ENCODE results near the gene ALG14.

Gene ALG14

DNA sequence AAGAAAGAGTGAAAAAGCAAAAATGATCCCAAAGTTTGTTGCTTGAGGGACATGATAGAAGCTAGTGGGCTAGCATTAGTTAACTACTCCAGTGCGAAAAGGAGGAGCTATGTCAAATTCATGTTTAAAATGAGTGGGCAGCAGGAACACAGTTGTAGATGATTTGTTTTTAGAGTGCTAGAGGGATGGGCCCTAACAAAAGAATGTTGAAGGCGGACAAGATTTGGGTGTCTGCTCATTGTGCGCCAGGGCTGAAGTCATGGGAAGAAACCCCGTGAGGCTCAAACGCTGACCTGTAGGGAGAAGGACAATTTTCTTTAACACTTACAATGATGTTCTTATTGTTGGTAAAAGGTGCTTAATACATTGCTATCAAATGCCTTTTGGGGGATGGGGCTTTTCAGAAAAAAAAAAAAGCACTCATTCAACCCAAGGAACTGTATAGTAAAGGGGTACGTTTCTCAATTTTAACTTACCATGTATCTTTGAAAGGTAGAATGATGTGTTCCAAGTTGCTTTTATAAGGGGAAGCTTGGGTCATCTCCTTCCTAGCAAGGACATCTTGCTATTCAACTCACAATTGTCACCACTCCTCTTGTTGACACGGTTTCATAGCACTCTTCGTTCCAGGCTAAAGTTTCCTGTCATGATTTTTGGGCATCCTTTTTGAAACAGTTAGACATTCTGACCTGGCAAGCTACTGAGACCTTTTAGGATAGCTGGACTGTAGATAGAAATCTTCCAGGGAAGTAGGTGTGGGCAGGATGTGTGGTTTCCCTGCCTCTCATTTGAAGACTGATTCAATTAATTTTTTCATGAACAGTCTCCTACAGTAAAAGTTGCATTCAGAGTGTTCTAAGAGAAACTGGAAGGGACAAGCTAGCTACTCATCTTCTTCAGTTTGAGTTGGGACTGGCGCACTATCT lies 92.8 kb downstream of the ALG14 start:
- DNase-seq = no peak

DNA sequence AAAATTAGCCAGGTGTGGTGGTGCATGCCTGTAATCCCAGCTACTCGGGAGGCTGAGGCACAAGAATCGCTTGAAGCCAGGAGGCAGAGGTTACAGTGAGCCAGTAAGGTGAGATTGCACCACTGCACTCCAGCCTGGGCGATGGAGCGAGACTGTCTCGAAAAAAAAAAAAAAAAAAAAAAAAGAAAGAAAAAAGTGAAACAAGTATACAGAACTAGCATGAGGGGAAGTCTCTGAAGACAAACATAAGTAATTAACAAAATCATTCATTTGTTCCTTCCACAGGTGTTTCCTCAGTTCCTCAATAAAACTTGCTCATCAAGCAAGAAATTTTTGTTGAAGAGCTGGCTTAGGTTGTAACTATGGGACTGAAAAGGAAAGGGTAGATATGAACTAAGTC lies 93.6 kb downstream of the ALG14 start:
- no peak for DNase-seq

DNA sequence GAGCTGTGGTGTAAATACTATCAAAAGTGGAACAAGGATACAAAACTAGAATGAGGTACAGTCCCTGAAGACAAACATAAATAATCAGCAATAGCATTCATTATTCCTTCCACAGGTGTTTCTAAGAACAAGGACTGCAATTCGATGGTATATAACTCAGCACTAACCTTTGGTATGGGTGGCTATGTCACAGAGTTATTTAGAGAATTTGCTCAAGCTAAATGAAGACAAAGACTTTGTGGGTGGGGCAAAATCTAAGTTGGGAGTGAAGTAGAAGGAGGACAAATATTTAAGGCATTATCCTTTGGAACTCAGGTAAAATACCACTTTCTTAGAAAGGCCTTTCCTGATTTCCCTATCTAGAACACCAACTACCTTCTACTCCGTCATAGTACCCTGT lies 94.3 kb downstream of the ALG14 start:
- DNase-seq = no peak

DNA sequence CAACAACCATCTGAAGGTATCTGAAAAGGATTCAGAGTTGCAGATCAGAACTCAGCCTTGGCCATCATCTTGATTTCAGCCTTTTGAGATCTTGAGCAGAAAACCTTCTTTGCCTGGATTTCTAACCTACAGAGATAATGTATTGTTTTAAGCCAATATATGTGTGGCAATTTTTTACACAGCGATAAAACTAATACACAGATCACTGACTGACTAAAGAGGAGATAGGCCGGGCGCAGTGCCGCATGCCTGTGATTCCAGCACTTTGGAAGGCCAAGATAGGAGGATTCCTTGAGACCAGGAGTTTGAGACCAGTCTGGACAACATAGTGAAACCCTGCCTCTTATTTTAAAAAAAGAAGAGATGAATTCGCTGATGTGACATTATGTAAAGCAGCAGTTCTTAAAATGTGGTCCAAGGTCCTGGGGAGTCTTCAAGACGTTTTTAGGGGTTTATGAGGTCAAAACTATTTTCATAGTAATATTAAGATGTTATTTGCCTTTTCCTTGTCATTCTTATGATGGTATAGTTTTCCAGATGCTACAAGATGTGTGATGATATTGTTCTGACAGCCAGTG lies 95.7 kb downstream of the ALG14 start:
- DNase-seq = no peak

DNA sequence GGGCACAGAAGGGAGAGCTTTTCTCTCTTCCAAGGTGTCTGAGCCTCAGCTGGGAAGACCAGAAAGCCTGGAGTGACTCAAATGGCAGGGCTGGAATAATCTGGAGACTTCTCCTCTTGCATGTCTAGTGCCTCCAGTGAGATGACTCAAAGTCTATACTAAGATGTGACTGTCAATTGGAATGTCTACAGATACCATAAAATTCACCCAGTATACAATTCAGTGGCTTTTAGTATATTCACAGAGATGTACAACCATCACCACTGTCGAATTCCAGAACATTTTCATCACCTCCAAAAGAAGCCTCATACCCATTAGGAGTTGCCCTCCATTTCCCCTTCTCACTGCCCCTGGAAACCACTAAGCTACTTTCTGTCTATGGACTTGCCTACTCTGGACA lies 97.9 kb downstream of the ALG14 start:
- DNase-seq = no peak

DNA sequence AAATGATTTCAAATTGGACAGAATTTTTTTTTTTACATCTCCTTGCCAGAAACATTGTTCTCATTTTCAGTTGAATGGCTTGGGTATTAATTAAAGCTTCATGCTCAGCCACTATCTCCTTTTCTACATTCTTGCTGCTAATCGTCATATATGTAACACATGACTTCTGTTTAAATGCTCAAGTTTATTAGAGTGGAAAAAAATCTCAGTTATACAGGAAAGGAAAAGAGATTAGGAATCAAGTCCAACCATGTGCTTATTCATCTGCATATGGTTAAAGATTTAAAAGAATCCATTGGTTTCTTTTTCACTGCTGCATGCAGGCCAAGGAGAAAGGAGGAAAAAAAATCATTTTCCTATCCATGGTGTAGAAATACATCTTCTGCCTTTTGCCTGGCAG lies 98.5 kb downstream of the ALG14 start:
- DNase-seq = no peak

DNA sequence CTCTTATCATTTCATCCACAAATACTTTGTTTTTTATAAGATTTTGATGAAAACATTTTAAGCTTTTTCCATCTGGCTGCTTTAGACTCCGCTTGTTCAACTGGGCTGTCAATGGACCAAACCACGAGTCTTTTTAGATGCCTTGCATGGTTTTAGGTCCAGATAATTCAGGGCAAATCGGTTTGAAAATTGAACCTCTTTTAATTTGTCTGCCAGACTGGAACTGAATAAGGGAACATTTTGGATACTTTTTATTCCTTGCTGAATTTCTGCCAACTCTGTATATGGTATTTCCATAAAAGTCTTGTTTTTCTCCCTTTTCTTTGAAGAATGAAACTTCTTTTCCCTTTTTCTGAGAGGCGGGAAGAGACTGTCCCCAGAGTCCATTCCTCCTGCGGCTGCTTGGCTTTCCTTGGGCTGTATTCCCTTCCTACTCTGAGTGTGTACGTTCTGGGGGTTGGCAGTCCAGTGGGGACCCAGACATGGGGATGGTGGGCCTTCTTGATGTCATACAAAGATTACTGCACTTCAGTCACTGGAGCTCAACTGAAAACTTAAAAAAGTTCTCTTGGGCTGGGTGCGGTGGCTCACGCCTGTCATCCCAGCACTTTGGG lies 99.3 kb downstream of the ALG14 start:
- DNase-seq = no peak

DNA sequence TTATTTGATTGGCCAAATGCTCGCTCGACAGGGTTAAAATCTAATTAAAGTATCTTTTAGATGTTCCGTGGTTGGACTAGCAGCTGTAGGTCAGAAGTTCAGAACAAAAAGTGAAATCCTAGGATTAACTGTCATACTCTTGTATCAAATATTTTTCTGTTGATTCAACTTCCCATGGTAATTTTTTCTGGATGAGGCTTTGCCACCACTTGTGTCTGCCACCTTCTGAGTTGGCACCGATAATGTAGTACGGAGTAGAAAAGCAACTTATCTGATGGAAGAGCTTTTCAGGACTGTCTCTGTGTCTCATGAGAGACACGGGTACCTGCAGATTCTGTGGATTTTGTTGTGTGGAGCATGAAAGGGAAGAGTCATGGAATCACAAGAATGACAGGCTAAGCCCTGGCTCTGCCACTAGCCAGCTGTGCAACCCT lies 101.2 kb downstream of the ALG14 start:
- no peak for DNase-seq

DNA sequence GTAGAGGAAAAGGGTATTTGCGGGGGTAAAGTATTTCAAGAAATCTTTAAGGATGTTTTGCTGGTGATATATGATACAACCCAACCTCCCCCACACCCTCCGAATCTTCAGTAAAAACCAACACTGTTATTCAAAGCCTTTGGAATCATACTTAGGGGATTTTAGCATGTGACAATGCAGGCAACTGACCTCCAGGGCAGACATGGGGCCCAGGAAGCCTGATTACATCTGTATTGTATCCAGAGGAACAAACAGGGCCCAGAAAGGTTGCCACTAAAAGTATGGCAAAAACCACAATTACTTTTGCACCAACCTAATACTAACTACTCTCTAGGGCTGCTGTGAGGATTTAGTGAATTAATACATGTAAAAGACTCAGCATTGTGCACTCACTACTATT lies 102.0 kb downstream of the ALG14 start:
- no peak for DNase-seq

DNA sequence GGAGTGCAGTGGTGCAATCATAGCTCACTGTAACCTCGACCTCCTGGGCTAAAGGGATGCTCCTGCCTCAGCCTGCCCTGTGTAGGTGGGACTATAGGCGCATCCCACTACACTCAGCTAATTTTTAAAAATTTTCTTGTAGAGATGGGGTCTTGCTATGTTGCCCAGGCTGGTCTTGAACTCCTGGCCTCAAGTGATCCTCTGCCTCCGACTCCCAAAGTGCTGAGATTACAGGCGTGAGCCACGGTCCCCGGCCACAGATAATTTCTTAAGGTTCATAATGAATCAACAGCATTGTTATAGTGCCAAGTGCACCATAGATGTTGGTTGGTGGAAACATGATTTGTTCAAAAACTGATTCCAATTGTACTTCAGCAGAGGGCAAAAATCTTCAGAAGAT lies 103.6 kb downstream of the ALG14 start:
- DNase-seq = no peak

DNA sequence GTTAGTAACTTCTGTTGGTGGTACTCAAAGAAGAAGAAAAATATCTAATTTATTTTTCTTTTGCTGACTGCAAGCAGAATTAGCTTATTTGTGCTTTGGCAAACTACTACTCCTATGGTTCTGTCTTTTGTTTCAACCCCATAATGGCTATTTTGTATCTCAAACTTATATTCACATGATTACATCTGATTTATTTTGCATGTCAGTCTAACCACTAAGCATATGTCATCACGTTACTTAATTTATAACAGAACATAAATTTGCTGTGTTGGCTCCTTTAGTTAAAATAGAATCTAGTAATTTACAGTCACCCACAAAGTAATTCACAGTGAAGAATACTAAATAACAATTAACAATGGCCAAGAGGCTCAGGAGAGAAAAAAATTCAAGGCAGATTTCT lies 106.7 kb downstream of the ALG14 start:
- no peak for DNase-seq

DNA sequence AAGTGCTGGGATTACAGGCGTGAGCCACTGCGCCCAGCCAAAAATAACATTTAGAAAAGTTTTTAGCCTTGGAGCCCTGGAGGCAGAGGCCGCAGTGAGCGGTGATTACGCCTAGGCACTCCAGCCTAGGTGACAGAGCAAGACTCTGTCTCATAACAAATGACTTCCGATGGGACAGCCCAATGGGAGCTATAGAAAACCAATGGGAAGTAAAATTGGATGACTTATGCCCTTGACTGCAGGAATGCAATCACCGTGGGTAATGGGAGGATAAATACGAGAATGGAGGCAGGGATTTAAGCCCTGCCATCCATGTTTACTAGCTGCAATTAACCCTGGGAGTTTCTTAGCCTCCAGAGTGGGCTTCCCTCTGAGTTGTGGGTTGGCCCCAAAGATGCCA lies 108.9 kb downstream of the ALG14 start:
- no peak for DNase-seq

DNA sequence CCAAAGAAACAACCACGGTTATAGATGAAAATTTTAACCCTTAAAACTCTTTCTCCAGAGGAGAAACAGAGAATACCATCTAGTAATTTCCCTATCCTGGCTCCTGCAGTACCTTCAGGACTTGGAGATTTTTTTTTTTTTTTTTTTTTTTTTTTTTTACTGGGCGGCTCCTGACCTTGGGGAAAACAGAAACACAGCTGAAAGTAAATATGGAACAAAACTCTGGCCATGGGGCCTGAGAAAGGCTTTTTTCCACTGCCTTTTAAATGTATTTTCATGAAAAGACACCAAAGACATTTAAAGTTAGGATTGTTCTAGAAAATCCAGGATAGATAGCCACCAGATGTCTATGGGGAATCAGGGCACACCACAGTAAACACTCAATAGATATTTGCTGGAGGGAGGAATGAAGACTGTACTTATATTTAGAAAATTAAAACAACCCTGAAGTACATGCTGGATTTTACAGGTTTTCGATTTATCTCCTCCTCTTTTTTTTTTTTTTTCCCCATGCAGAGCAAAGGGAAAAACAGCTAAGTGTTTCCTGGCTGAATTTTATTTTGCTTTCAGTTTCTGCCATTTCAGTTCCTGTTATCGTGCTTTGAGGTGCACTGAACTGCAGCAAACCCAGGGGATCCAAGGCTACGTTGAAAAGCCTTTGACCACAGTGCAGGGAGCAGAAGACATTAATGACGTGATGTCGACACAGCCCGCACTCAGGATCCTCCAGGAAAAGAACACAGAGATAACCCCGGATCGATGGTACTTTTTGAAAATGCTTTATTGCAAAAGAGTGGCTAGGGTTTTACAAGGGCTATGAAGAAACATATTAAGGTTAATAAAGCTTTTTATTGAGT lies 110.1 kb downstream of the ALG14 start:
- DNase-seq = peak; percentile 28 to 47

DNA sequence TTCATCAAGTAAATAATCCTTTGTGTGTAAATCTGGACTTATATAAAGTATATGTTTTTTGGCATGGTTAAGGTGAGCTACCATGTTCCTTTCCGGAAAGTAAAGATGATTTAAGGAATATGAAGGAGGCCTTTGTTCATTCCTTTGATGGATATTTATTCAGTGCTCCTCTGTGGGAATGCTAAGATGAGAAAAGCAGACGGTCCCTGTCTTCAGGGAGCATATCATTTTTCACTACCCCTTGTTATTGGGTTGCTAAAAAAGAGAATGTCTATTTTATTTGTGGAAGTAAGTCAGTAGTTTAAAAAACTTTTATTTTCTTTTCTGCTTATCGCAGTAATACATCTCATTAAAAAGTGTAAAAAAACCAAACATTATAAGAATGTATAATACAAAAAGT lies 110.8 kb downstream of the ALG14 start:
- no peak for DNase-seq

DNA sequence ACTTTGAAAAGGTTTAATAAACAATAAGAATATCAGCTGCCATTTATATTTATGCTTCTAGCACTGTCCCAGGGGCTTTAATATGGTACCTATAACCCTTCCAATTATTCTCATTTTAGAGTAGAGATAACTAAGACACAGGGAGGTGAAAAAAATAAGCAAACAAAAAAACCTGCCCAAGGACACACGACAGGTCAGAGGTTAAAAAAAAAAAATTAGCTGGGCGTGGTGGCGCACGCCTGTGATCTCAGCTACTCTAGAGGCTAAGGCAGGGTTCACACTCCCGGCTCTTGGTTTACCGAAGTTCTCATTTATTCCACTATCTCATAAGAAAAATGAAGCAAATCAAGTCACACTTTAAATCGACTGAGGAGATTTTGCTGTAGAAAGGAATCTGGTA lies 111.2 kb downstream of the ALG14 start:
- DNase-seq = no peak

DNA sequence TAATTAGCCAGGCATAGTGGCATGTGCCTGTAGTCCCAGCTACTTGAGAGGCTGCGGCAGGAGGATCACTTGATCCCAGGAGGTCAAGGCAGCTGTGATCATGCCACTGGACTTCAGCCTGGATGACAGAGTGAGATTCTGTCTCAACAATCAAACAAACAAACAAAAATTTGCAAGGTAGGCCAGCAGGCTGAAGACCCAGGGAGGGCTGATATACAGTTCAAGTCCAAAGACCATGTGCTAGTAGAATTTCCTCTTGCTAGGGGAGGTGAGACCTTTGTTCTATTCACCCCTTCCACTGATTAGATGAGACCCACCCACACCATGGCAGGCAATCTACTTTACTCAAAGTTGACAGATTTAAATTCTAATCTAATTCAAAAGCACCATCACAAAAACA lies 114.7 kb downstream of the ALG14 start:
- no peak for DNase-seq

DNA sequence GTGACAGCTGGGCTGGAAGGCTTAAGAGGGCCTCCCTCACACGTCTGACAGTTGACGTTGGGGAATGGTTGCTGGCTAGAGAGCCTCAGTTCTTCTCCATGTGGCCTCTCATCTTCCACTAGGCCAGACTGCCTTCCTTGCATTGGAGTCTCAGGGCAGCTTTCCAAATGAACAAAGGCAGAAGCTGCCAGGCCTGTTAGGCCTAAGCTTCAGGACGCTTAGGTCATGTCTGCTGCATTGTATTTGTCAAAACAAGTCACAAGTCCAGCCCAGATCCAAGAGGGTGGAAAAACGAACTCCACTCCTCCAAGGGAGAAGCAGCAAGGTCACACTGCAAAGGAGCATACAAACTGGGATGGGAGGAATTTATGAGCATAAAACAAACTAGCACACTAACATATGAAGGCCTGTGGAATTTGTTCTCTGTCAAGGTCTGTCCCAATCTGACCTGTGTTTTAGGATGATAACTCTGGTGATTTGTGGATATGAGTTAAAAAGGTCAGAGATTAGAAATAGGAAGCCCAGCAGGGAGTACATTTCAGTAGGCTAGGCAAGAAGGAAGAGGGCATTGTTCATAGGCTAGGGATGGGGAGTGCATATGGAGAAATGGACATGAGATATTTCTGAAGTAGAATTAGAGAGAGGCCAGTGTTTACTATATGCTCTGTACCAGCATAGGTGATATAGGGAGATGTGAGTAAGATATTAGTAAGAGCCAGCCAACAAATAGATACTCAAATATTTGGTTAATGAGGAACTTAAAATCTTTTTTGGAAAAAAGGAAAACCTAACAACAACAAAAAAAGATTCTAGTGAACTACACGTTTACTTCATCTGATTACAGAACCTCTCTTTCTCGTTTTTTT lies 116.8 kb downstream of the ALG14 start:
- DNase-seq = no peak

DNA sequence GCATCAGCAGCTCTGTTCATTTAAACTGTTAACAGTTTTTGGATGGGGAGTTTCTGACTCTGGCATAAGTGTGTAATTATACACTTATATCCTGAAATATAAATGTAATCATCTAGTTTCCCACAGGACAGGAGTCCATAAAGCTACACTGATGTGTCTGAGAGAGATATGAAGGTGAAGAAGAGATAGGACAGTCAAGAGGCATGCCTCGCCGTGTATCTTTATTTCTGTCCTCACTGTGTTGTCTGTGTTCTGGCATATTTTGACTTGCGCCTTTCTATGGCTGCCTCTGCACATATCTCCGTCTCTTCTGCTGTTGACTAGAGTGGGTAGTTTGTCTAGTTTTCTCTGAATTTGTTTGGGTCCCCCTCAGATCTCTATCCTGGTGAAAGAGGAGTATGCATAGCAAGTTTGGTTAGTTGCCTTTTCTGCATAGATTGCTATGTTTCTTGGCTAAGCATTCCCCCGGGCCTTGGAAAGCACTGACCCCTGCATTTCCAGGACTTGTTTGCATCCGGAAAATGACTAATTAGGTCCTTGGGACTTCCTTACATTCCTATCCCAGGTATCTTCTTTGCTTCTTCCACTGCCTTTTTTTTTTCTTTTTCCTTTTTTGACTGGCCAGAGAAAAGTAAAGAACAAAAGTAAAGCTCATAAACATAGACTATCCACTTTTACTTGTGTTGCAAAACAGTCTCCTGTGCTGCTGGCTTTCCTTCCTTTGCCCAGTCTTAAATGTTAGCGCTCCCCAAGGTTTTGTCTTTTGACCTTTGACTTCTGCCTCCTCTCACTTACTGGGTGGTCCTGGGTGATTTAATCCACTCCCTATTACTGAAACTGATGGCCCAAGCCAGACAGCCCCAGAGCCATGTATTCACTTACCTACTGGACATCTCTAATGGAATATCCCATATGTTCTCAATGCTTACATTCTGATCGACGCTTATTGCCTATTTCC lies 118.2 kb downstream of the ALG14 start:
- no peak for DNase-seq

DNA sequence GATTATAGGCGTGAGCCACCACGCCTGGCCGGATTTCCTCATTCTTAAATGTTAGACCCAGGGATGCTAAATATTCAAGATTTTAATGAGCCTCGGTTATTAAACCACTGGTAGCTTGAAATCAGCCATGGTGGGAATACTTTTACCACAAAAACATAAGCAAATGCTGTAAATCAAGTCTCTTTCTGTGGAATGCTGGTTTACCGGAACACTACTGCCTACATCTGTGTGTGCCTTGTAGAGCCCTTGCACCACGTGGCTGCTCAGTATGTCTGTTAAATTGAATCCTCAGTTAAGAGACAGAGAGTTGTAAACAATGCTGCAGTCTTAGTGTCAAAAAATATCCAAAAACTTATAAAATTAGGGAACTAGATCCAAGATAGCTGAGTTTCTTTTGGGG lies 119.0 kb downstream of the ALG14 start:
- no peak for DNase-seq

DNA sequence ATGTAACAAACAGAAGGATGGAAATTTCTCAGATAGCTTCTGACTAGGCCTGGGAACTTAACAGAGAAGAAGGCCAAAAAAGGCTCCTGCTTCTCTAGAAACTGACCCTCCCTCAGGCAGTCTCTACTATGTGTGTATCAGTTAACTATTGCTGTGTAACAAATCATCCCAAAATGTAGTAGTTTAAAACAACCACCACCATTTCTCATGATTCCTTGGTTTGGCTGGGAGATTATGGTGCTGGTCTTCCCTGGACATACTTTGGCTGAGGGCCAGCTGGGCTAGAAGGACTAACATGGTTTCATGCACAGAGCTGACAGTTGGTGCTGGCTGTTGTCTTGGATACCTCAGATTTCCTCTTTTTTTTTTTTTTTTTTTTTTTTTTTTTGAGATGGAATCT lies 119.6 kb downstream of the ALG14 start:
- DNase-seq = no peak

DNA sequence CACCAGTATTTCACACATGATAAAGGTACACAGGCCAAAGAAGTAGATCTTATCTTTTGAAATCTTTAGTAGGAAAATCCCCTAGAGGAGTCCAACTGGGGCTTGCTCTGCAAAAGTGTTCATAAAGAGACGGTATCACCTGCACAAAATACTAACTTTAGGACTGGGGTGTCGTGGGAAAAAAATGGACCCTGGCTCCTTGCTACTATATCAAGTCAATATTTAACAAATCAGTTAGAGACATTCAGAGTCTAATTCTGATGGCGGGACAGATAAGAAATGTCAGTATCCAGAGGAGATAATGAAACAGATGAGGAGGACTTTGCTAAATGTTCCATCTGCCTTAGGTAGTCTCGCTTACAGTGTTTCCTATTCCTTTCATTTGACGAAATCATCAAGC lies 120.2 kb downstream of the ALG14 start:
- DNase-seq = no peak

All from CD4-positive, alpha-beta T cell treated with Interleukin-4 for 1 hour (primary cell).